Stimulated activated CD4-positive, alpha-beta T cell treated with anti-CD3 and anti-CD28 coated beads, TNF-alpha, amount 100 ng/mL, for 4 hours (primary cell): ENCODE results near the gene MPHOSPH9.
A peak's percentile ranks its signal among the peaks of the same experiment; 100 is the strongest.
"Not testable (repeated sequence)": the region's sequence is repeated elsewhere in the genome, so short reads cannot be mapped to it uniquely, and the experiment has no call there.

Experiments used
- DNase-seq, 3 experiments: peaks; one replicate each; pipeline ENCODE4 v3.0.0-alpha.2; 2020; ENCODE audit warnings: low read depth in 3 of 3

Gene MPHOSPH9

GRCh38 chr12:123225443-123225842 lies 7.5 kb downstream of the MPHOSPH9 start:
- DNase-seq, result no peak

GRCh38 chr12:123223241-123223668 lies 9.7 kb downstream of the MPHOSPH9 start:
- peak in 1 of 3 experiments; percentile 17 for DNase-seq

GRCh38 chr12:123207815-123208214 lies 25.1 kb downstream of the MPHOSPH9 start:
- not testable (repeated sequence) for DNase-seq

- not testable (repeated sequence) for DNase-seq
Measured at GRCh38 chr12:123206794-123207193, 26.1 kb downstream of the MPHOSPH9 start.

GRCh38 chr12:123200414-123200813 lies 32.5 kb downstream of the MPHOSPH9 start:
- no peak for DNase-seq

- no peak for DNase-seq
Measured at GRCh38 chr12:123199936-123200335, 33.0 kb downstream of the MPHOSPH9 start.

- DNase-seq, result no peak
Measured at GRCh38 chr12:123187637-123188036, 45.3 kb downstream of the MPHOSPH9 start.

GRCh38 chr12:123180171-123180570 lies 52.8 kb downstream of the MPHOSPH9 start:
- no peak for DNase-seq

GRCh38 chr12:123171967-123172366 lies 61.0 kb downstream of the MPHOSPH9 start:
- no peak for DNase-seq

- no peak for DNase-seq
Measured at GRCh38 chr12:123167329-123167728, 65.6 kb downstream of the MPHOSPH9 start.

- no peak for DNase-seq
Measured at GRCh38 chr12:123165537-123165936, 67.4 kb downstream of the MPHOSPH9 start.

GRCh38 chr12:123164710-123165261 lies 68.2 kb downstream of the MPHOSPH9 start:
- no peak for DNase-seq

GRCh38 chr12:123164222-123164621 lies 68.7 kb downstream of the MPHOSPH9 start:
- no peak for DNase-seq

GRCh38 chr12:123163227-123163626 lies 69.7 kb downstream of the MPHOSPH9 start:
- DNase-seq, result no peak

- no peak for DNase-seq
Measured at GRCh38 chr12:123160801-123161487, 72.0 kb downstream of the MPHOSPH9 start.

GRCh38 chr12:123153906-123154305 lies 79.0 kb downstream of the MPHOSPH9 start:
- no peak for DNase-seq

GRCh38 chr12:123152833-123153232 lies 80.1 kb downstream of the MPHOSPH9 start:
- DNase-seq, result no peak

GRCh38 chr12:123151457-123152454 lies 81.2 kb downstream of the MPHOSPH9 start:
- no peak for DNase-seq

GRCh38 chr12:123150744-123151456 lies 82.0 kb downstream of the MPHOSPH9 start, which contains the start of gene PITPNM2:
PITPNM2 (minus strand) TSS chr12:123151090; CDS start chr12:123034590, 116,500 bp downstream.
- peak; percentile 31 to 45 (median 43) for DNase-seq

- DNase-seq, result peak in 1 of 3 experiments; percentile 18
Measured at GRCh38 chr12:123150275-123150743, 82.6 kb downstream of the MPHOSPH9 start.
